ENCODE data around the gene KATNB1. TPM values are rescaled to one million over a fixed set of nuclear protein-coding genes. Genes with fewer than 3 reads are reported as not detected.

KATNB1 gene
- total RNA-seq, 3 donors from 2014 or later (not counting 1 experiment from before 2014, with no cell fraction given): 23.6 to 34.3 (median 29.7) TPM

- H3K27me3 Mint-ChIP-seq (ENCODE audit: low read depth in 2 of 2): no peaks in the 10 kb centered on the region
- intact Hi-C loops (cut with micrococcal nuclease): no loop called here
- ATAC-seq: no peak
- no peak for TF ChIP-seq CTCF (IDR thresholded peaks at IDR 0.05)
- peaks cover 2% of the 10 kb centered on the region for H3K4me1 ChIP-seq (ENCODE audit: control insufficient read depth, insufficient read depth, low read length)
- H3K27me3 ChIP-seq (ENCODE audit: control insufficient read depth, insufficient read depth, low read length): no peaks in the 10 kb centered on the region
- no peaks in the 10 kb centered on the region for H3K36me3 ChIP-seq (ENCODE audit: control insufficient read depth, insufficient read depth, low read length)
- no peak overlapping the region for H3K4me3 ChIP-seq (ENCODE audit: low read length)
- peaks cover 0 to 6% of the 10 kb centered on the region in 2 donors for H3K4me1 Mint-ChIP-seq
- DNase-seq: no peak
- H3K9me3 ChIP-seq (ENCODE audit: control insufficient read depth, insufficient read depth, low read length): no peaks in the 10 kb centered on the region
- whole genome bisulfite sequencing (ENCODE audit: insufficient coverage): 90% methylated on average over 26 of the region's 26 CpGs
- no peak overlapping the region for H3K27ac Mint-ChIP-seq
- H3K27ac ChIP-seq (ENCODE audit: low read length): no peak overlapping the region
- no peaks in the 10 kb centered on the region for H3K36me3 Mint-ChIP-seq
- H3K9me3 Mint-ChIP-seq: no peaks in the 10 kb centered on the region
- no peak overlapping the region for H3K4me3 Mint-ChIP-seq
These were observed 51.3 kb downstream of the KATNB1 start for GRCh38 chr16:57786632-57787518.

GRCh38 chr16:57787519-57787905 is 51.9 kb downstream of the KATNB1 start:
- no peaks in the 10 kb centered on the region for H3K27me3 Mint-ChIP-seq (ENCODE audit: low read depth in 2 of 2)
- DNase-seq: no peak
- H3K27ac ChIP-seq (ENCODE audit: low read length): no peak overlapping the region
- intact Hi-C loops (cut with micrococcal nuclease): no loop called here
- H3K36me3 Mint-ChIP-seq: no peaks in the 10 kb centered on the region
- H3K4me1 ChIP-seq (ENCODE audit: control insufficient read depth, insufficient read depth, low read length): peaks cover 4% of the 10 kb centered on the region
- no peak overlapping the region for H3K4me3 ChIP-seq (ENCODE audit: low read length)
- H3K4me3 Mint-ChIP-seq: no peak overlapping the region
- no peaks in the 10 kb centered on the region for H3K9me3 Mint-ChIP-seq
- 78% methylated on average over 8 of the region's 8 CpGs for WGBS (ENCODE audit: insufficient coverage)
- no peak for TF ChIP-seq CTCF (IDR thresholded peaks at IDR 0.05)
- peaks cover 4 to 12% of the 10 kb centered on the region in 2 donors for H3K4me1 Mint-ChIP-seq
- no peaks in the 10 kb centered on the region for H3K9me3 ChIP-seq (ENCODE audit: control insufficient read depth, insufficient read depth, low read length)
- no peak overlapping the region for H3K27ac Mint-ChIP-seq
- H3K36me3 ChIP-seq (ENCODE audit: control insufficient read depth, insufficient read depth, low read length): no peaks in the 10 kb centered on the region
- no peak for ATAC-seq
- no peaks in the 10 kb centered on the region for H3K27me3 ChIP-seq (ENCODE audit: control insufficient read depth, insufficient read depth, low read length)

- Mint-ChIP-seq H3K4me3 (no peak overlapping the region), H3K9me3 (no peaks in the 10 kb centered on the region), H3K27me3 (ENCODE audit: low read depth in 2 of 2) (no peaks in the 10 kb centered on the region), H3K27ac (no peak overlapping the region), H3K36me3 (no peaks in the 10 kb centered on the region), H3K4me1 (peaks cover 4 to 12% of the 10 kb centered on the region in 2 donors)
- Histone ChIP-seq H3K36me3 (ENCODE audit: control insufficient read depth, insufficient read depth, low read length) (no peaks in the 10 kb centered on the region), H3K27me3 (ENCODE audit: control insufficient read depth, insufficient read depth, low read length) (no peaks in the 10 kb centered on the region), H3K9me3 (ENCODE audit: control insufficient read depth, insufficient read depth, low read length) (no peaks in the 10 kb centered on the region), H3K4me3 (ENCODE audit: low read length) (no peak overlapping the region), H3K4me1 (ENCODE audit: control insufficient read depth, insufficient read depth, low read length) (peaks cover 4% of the 10 kb centered on the region), H3K27ac (ENCODE audit: low read length) (no peak overlapping the region)
- TF ChIP-seq CTCF (IDR thresholded peaks at IDR 0.05): no peak
- DNase-seq (no peak), ATAC-seq (no peak)
- intact Hi-C loops (cut with micrococcal nuclease): no loop called here
- 87% methylated on average over 17 of the region's 17 CpGs for WGBS (ENCODE audit: insufficient coverage)
These were observed 52.8 kb downstream of the KATNB1 start for GRCh38 chr16:57788252-57788841.
